ENCODE data around the gene INSIG1. TPM values are rescaled to one million over a fixed set of nuclear protein-coding genes. Genes with fewer than 3 reads are reported as not detected.

Gene INSIG1
- total RNA-seq, 1 experiment from 2014 or later, result 103 TPM

DNA sequence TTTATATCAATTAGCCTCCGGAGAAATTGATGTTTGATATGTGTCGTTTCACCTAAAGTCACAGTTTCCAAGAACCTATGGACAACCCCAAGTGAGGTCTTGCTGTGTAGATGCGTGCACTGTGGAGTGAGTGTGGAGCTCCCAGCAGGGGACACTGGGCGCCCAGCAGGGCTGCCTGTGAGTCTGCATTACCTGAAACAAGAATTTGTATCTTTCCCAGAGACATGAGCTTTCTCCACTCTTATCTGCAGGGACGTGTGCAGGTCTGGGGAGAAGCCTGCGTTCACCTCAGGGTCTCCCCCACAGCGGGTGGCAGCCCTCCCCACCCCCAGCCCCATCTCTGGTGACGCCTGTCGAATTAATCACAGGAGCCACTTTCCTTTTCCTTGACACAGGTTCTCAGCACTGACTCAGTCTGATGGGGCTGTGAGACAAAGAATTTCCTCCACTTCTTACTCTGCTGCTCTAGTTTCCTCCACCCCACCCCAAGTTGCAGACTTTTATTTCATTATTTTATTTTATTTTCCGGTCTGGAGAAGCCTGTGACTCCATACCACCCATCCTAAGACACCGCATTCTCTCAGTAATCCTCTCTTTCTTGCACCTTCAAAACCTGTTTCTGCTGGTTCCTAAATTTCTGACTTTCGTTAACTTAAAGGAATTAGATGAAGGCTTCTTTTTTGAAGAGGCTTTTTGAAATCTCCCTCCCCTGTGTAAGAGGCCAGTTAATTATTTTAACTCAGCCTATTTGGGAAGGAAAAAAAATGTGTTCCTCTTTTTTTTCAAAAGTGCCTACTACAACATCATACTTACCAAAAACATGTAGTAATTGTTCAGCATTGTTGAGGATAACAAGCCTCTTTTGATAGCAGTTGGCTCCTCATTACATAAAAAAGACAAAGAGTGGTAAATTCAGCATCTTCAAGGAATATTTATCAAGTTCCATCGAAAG lies 17.0 kb upstream of the INSIG1 start:
- Histone ChIP-seq H3K27me3 (ENCODE audit: insufficient read depth, low read depth) (no peaks in the 10 kb centered on the region), H3K4me2 (no peak overlapping the region), H3F3A (ENCODE audit: insufficient read depth, low read depth) (0 out of 2 replicates have a peak, but pooled peaks cover 4% of the 10 kb centered on the region), H2AFZ (no peak overlapping the region), H3K36me3 (ENCODE audit: low read depth) (no peaks in the 10 kb centered on the region), H3K4me1 (replicated peaks; ENCODE audit: insufficient read depth) (peaks cover 32% of the 10 kb centered on the region), H3K9me2 (ENCODE audit: insufficient read depth) (no peaks in the 10 kb centered on the region), H3K79me2 (ENCODE audit: low read depth) (no peaks in the 10 kb centered on the region), H3K4me3 (no peak overlapping the region), H4K20me1 (ENCODE audit: insufficient read depth) (no peaks in the 10 kb centered on the region), H3K9me3 (ENCODE audit: insufficient read depth, low read depth) (no peaks in the 10 kb centered on the region), H3K27ac (no peak overlapping the region)
- BruUV-seq (replicated peaks), result no TSS peak
- CTCF ChIA-PET, result interaction anchor here (0.5 to 0.6 kb wide), 2 partner anchors 91 to 893 kb away, joined by 3 to 4 read pairs; no protein-coding TSS in a partner anchor
- intact Hi-C loops (cut with micrococcal nuclease; ENCODE audit: unreplicated experiment), result no loop called here
- no peak for TF ChIP-seq EZH2 (IDR thresholded peaks at IDR 0.05; ENCODE audit: low read depth)
- TF ChIP-seq, protein P1, sequence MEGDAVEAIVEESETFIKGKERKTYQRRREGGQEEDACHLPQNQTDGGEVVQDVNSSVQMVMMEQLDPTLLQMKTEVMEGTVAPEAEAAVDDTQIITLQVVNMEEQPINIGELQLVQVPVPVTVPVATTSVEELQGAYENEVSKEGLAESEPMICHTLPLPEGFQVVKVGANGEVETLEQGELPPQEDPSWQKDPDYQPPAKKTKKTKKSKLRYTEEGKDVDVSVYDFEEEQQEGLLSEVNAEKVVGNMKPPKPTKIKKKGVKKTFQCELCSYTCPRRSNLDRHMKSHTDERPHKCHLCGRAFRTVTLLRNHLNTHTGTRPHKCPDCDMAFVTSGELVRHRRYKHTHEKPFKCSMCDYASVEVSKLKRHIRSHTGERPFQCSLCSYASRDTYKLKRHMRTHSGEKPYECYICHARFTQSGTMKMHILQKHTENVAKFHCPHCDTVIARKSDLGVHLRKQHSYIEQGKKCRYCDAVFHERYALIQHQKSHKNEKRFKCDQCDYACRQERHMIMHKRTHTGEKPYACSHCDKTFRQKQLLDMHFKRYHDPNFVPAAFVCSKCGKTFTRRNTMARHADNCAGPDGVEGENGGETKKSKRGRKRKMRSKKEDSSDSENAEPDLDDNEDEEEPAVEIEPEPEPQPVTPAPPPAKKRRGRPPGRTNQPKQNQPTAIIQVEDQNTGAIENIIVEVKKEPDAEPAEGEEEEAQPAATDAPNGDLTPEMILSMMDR (conservative IDR thresholded peaks at IDR 0.05), result no peak
- POLR2A ChIA-PET (ENCODE audit: unreplicated experiment), result interaction anchor here (0.6 kb wide), 1 partner anchor 12 kb away, joined by 7 read pairs; no protein-coding TSS in a partner anchor
- no peak for DNase-seq

DNA sequence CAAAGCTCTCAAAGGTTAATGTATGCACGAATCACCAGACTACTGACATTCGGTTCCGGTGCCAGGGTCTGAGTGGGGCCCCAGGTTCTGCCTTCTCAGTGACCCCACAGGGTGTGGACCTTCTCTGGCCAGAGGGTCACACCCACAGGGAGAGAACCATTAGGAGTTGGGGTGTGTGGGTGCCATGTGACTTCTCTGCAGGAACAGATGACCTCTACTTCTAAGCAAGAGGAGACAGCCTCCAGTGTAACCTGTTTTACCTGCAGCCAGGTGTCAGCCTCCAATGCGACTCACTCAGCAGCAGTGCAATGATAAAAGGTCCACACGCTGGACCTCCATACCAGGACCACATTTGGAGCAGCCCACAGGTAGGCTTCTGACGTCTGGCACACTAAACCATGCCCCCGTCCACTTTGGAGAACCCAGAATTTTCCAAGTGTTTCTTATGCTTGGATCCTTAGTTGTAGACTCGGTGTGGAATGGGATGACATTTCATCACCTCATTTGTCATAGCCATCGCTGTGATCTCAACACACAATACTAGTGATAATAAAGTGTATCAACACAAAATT lies 16.2 kb upstream of the INSIG1 start:
- H3K27ac ChIP-seq, result no peak overlapping the region
- H3F3A ChIP-seq (ENCODE audit: insufficient read depth, low read depth), result 0 out of 2 replicates have a peak, but pooled peaks cover 4% of the 10 kb centered on the region
- peaks cover 32% of the 10 kb centered on the region for H3K4me1 ChIP-seq (replicated peaks; ENCODE audit: insufficient read depth)
- no peaks in the 10 kb centered on the region for H3K79me2 ChIP-seq (ENCODE audit: low read depth)
- no peaks in the 10 kb centered on the region for H3K9me2 ChIP-seq (ENCODE audit: insufficient read depth)
- no peak overlapping the region for H3K4me3 ChIP-seq
- ChIA-PET CTCF (interaction anchor here (1.3 kb wide), 1 partner anchor 15 kb away, joined by 4 read pairs; no protein-coding TSS in a partner anchor), POLR2A (ENCODE audit: unreplicated experiment) (interaction anchor here (0.6 kb wide), 1 partner anchor 11 kb away, joined by 7 read pairs; no protein-coding TSS in a partner anchor)
- TF ChIP-seq EZH2 (IDR thresholded peaks at IDR 0.05; ENCODE audit: low read depth), result no peak
- TF ChIP-seq, protein P1 (conservative IDR thresholded peaks at IDR 0.05), result no peak
- H3K27me3 ChIP-seq (ENCODE audit: insufficient read depth, low read depth), result no peaks in the 10 kb centered on the region
- H4K20me1 ChIP-seq (ENCODE audit: insufficient read depth), result no peaks in the 10 kb centered on the region
- no TSS peak for BruUV-seq (replicated peaks)
- peak overlapping the region; percentile 24; the same call in 1 of the 2 replicates for H3K4me2 ChIP-seq
- H3K36me3 ChIP-seq (ENCODE audit: low read depth), result no peaks in the 10 kb centered on the region
- H3K9me3 ChIP-seq (ENCODE audit: insufficient read depth, low read depth), result no peaks in the 10 kb centered on the region
- intact Hi-C loops (cut with micrococcal nuclease; ENCODE audit: unreplicated experiment), result no loop called here
- DNase-seq, result no peak
- H2AFZ ChIP-seq, result no peak overlapping the region

DNA sequence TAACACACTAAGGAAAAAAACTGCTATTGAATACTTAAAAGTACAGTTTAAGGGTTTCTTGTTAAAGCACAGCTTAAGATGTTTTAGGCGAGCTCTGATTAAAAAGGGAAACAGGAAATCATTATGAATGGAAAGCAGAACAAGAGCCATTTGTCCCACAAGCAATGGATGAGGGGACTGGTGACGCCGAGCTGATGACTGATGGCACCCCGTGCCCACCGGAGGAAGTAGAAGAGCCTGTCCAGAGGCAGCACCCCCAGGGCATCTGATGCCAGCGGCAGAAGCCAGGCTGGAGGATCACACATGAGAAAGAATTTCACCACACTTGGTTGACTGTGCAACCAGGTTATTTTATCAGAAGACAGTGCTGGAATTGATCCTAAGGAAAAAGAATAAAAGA lies 15.0 kb upstream of the INSIG1 start:
- POLR2A ChIA-PET (ENCODE audit: unreplicated experiment), result no interaction called here
- Histone ChIP-seq H3K4me3 (no peak overlapping the region), H3K27me3 (ENCODE audit: insufficient read depth, low read depth) (no peaks in the 10 kb centered on the region), H3F3A (ENCODE audit: insufficient read depth, low read depth) (0 out of 2 replicates have a peak, but pooled peaks cover 4% of the 10 kb centered on the region), H3K9me2 (ENCODE audit: insufficient read depth) (no peaks in the 10 kb centered on the region), H3K4me1 (replicated peaks; ENCODE audit: insufficient read depth) (peaks cover 26% of the 10 kb centered on the region), H3K27ac (no peak overlapping the region), H3K9me3 (ENCODE audit: insufficient read depth, low read depth) (no peaks in the 10 kb centered on the region), H2AFZ (no peak overlapping the region), H3K79me2 (ENCODE audit: low read depth) (no peaks in the 10 kb centered on the region), H3K4me2 (no peak overlapping the region), H3K36me3 (ENCODE audit: low read depth) (no peaks in the 10 kb centered on the region), H4K20me1 (ENCODE audit: insufficient read depth) (no peaks in the 10 kb centered on the region)
- TF ChIP-seq, protein P1 (conservative IDR thresholded peaks at IDR 0.05), result no peak
- no peak for TF ChIP-seq EZH2 (IDR thresholded peaks at IDR 0.05; ENCODE audit: low read depth)
- no TSS peak for BruUV-seq (replicated peaks)
- DNase-seq, result no peak
- CTCF ChIA-PET, result interaction anchor here (1.3 kb wide), 1 partner anchor 14 kb away, joined by 4 read pairs; no protein-coding TSS in a partner anchor
- intact Hi-C loops (cut with micrococcal nuclease; ENCODE audit: unreplicated experiment), result no loop called here

All from PC-9 (cell line).